Liver (tissue), 3 donors: Measurements from ENCODE around the gene OR5H14.

ENCODE experiments used
- ATF3 ChIP-seq: IDR thresholded peaks from 2 replicates; pipeline ENCODE4 v1.6.1; 2016; ENCODE audit warnings: antibody characterized with exemption
- EGR1 ChIP-seq, 2 donors: IDR thresholded peaks; 2 replicates each; pipeline ENCODE4 v1.6.1; 2016 to 2018; ENCODE audit warnings: antibody characterized with exemption in 2 of 2, low read depth in 2 of 2
- GABPA ChIP-seq, 2 donors: IDR thresholded peaks in 1 of 2; conservative IDR thresholded peaks in 1 of 2; 2 replicates each; pipeline ENCODE4 v1.6.1; 2016; ENCODE audit warnings: antibody characterized with exemption in 2 of 2, mild to moderate bottlenecking in 1 of 2, moderate library complexity in 1 of 2
- YY1 ChIP-seq: IDR thresholded peaks from 2 replicates; pipeline ENCODE4 v1.6.1; 2016; ENCODE audit warnings: antibody characterized with exemption, mild to moderate bottlenecking
- TF ChIP-seq, protein P1 (sequence below): fragments of 150-350 bp; IDR thresholded peaks from 2 replicates; pipeline ENCODE4 v1.5.1; 2017; ENCODE audit warnings: improper control_type of control experiment, low read depth, low read length; ENCODE audit not compliant: missing input control
- donor health status: healthy.
- donor health status: healthy.

DNA sequence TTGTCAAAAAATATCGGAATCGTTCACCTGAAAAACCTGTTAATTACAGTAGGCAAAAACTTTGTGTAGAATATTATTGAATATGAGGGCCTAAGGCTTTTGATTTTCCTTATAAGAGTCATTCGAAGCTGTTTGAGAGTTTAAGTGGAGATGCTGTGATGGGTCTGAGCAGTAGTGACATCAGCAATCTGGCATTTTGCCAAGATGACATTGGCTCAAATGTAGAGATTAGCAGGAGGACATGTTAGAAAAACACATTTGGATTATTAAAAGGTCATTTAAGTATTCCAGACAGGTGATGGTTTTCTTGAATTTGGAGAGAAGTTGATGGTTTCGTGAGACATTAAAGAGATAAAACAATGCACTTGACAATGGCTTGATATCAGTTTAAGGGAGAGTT lies 47.4 kb upstream of the OR5H14 start:
- TF ChIP-seq, protein P1, sequence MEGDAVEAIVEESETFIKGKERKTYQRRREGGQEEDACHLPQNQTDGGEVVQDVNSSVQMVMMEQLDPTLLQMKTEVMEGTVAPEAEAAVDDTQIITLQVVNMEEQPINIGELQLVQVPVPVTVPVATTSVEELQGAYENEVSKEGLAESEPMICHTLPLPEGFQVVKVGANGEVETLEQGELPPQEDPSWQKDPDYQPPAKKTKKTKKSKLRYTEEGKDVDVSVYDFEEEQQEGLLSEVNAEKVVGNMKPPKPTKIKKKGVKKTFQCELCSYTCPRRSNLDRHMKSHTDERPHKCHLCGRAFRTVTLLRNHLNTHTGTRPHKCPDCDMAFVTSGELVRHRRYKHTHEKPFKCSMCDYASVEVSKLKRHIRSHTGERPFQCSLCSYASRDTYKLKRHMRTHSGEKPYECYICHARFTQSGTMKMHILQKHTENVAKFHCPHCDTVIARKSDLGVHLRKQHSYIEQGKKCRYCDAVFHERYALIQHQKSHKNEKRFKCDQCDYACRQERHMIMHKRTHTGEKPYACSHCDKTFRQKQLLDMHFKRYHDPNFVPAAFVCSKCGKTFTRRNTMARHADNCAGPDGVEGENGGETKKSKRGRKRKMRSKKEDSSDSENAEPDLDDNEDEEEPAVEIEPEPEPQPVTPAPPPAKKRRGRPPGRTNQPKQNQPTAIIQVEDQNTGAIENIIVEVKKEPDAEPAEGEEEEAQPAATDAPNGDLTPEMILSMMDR, result no peak
- TF ChIP-seq EGR1 (IDR thresholded peaks at IDR 0.05; ENCODE audit: low read depth in 2 of 2) (no peak), YY1 (no peak), GABPA (IDR thresholded peaks at IDR 0.05 in 1 of 2, conservative IDR thresholded peaks at IDR 0.05 in 1 of 2) (no peak), ATF3 (no peak)
